ENCODE results near the gene ITPRID1. TPM values are rescaled to one million over a fixed set of nuclear protein-coding genes. Genes with fewer than 3 reads are reported as not detected.

The ITPRID1 gene
- total RNA-seq, 1 experiment from 2014 or later, result not detected

DNA sequence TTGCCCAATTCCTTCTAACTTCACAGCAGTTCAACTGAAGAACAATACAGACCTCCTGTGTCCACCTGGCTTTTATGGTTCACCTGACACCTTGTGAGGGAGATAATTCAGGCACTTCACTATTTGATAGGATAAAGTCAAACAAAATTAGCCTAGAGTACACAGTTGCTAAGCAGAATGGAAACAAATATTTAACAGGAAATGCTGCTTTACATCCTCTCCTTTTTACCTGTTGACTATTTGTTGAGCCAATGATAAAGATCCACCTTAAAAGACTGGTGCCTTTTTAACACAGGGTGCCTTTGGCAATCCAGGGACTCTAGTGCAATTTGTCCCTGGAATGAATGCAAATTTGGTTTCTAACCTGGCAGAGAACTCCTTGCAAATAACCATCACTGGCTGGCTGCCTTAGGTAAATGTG, 39.8 kb downstream of the ITPRID1 start:
- Histone ChIP-seq H3F3A (ENCODE audit: insufficient read depth, low read depth) (no peaks in the 10 kb centered on the region), H2AFZ (no peak overlapping the region), H4K20me1 (ENCODE audit: insufficient read depth) (no peaks in the 10 kb centered on the region), H3K27ac (no peak overlapping the region), H3K79me2 (ENCODE audit: low read depth) (no peaks in the 10 kb centered on the region), H3K4me2 (no peak overlapping the region), H3K4me1 (replicated peaks; ENCODE audit: insufficient read depth) (peaks cover 7% of the 10 kb centered on the region), H3K4me3 (no peak overlapping the region), H3K9me3 (ENCODE audit: insufficient read depth, low read depth) (no peaks in the 10 kb centered on the region), H3K27me3 (ENCODE audit: insufficient read depth, low read depth) (no peaks in the 10 kb centered on the region), H3K36me3 (ENCODE audit: low read depth) (no peaks in the 10 kb centered on the region), H3K9me2 (ENCODE audit: insufficient read depth) (no peaks in the 10 kb centered on the region)
- CTCF ChIA-PET, result no interaction called here
- POLR2A ChIA-PET (ENCODE audit: unreplicated experiment), result no interaction called here
- no TSS peak for BruUV-seq (replicated peaks)
- intact Hi-C loops (cut with micrococcal nuclease; ENCODE audit: unreplicated experiment), result no loop called here
- peak in 1 of 2 experiments; percentile 46 for DNase-seq
- TF ChIP-seq, protein P1, sequence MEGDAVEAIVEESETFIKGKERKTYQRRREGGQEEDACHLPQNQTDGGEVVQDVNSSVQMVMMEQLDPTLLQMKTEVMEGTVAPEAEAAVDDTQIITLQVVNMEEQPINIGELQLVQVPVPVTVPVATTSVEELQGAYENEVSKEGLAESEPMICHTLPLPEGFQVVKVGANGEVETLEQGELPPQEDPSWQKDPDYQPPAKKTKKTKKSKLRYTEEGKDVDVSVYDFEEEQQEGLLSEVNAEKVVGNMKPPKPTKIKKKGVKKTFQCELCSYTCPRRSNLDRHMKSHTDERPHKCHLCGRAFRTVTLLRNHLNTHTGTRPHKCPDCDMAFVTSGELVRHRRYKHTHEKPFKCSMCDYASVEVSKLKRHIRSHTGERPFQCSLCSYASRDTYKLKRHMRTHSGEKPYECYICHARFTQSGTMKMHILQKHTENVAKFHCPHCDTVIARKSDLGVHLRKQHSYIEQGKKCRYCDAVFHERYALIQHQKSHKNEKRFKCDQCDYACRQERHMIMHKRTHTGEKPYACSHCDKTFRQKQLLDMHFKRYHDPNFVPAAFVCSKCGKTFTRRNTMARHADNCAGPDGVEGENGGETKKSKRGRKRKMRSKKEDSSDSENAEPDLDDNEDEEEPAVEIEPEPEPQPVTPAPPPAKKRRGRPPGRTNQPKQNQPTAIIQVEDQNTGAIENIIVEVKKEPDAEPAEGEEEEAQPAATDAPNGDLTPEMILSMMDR (conservative IDR thresholded peaks at IDR 0.05), result no peak

DNA sequence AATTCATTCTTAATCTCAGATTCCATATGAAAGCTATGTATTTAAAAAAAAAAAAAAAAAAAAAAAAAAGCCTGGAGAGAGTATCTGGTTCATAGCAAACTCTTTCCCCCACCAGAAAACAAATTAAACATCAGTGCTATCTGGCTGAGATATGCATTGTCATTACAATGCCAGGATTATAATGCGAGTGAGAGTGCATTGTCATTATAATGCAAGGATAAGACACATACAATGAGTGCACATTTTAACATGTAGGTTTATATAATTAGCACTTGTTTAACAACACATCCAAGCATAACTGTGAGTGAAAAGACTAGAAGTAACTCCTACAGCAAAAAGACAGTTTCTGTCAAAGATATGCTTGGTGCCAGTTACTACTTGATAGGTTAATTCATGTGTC, 48.1 kb downstream of the ITPRID1 start:
- no peak overlapping the region for H3K4me3 ChIP-seq
- no peaks in the 10 kb centered on the region for H3K9me3 ChIP-seq (ENCODE audit: insufficient read depth, low read depth)
- intact Hi-C loops (cut with micrococcal nuclease; ENCODE audit: unreplicated experiment), result no loop called here
- DNase-seq, result no peak
- ChIA-PET POLR2A (ENCODE audit: unreplicated experiment) (no interaction called here), CTCF (no interaction called here)
- H4K20me1 ChIP-seq (ENCODE audit: insufficient read depth), result no peaks in the 10 kb centered on the region
- no peak overlapping the region for H3K4me2 ChIP-seq
- no peaks in the 10 kb centered on the region for H3K36me3 ChIP-seq (ENCODE audit: low read depth)
- no peak overlapping the region for H3K27ac ChIP-seq
- H3K79me2 ChIP-seq (ENCODE audit: low read depth), result no peaks in the 10 kb centered on the region
- no TSS peak for BruUV-seq (replicated peaks)
- no peaks in the 10 kb centered on the region for H3F3A ChIP-seq (ENCODE audit: insufficient read depth, low read depth)
- no peak overlapping the region for H2AFZ ChIP-seq
- H3K27me3 ChIP-seq (ENCODE audit: insufficient read depth, low read depth), result peaks cover 36% of the 10 kb centered on the region; the same call in 1 of the 2 replicates
- no peak for TF ChIP-seq EZH2 (IDR thresholded peaks at IDR 0.05; ENCODE audit: low read depth)
- TF ChIP-seq, protein P1 (conservative IDR thresholded peaks at IDR 0.05), result no peak
- no peaks in the 10 kb centered on the region for H3K9me2 ChIP-seq (ENCODE audit: insufficient read depth)
- H3K4me1 ChIP-seq (replicated peaks; ENCODE audit: insufficient read depth), result no peaks in the 10 kb centered on the region

DNA sequence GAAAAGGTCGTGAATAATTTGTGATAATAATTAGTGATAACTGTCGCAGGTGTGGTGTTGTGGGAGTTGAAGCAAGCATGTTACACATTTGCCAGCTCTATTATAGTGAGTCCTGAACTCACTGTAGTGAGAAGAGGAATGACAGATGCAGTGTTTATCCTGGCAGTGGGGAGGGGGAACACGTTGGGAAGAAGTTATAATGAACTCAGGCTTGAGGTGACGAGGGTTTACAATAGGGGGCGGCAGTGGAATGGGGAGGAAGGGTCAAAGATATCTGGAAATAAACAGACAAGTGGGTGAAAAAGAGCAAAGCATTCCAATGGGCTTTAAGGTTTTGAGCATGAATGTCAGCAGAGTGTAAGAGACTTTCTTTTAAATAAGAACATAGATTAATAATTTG, 49.6 kb downstream of the ITPRID1 start:
- no peak overlapping the region for H2AFZ ChIP-seq
- no peaks in the 10 kb centered on the region for H3F3A ChIP-seq (ENCODE audit: insufficient read depth, low read depth)
- no TSS peak for BruUV-seq (replicated peaks)
- no peaks in the 10 kb centered on the region for H4K20me1 ChIP-seq (ENCODE audit: insufficient read depth)
- H3K9me2 ChIP-seq (ENCODE audit: insufficient read depth), result no peaks in the 10 kb centered on the region
- no peak for DNase-seq
- peaks cover 49% of the 10 kb centered on the region for H3K27me3 ChIP-seq (ENCODE audit: insufficient read depth, low read depth)
- TF ChIP-seq EZH2 (IDR thresholded peaks at IDR 0.05; ENCODE audit: low read depth), result no peak
- no peak overlapping the region for H3K4me2 ChIP-seq
- ChIA-PET POLR2A (ENCODE audit: unreplicated experiment) (no interaction called here), CTCF (no interaction called here)
- no peaks in the 10 kb centered on the region for H3K79me2 ChIP-seq (ENCODE audit: low read depth)
- H3K27ac ChIP-seq, result no peak overlapping the region
- no peaks in the 10 kb centered on the region for H3K9me3 ChIP-seq (ENCODE audit: insufficient read depth, low read depth)
- no peak overlapping the region for H3K4me3 ChIP-seq
- intact Hi-C loops (cut with micrococcal nuclease; ENCODE audit: unreplicated experiment), result no loop called here
- no peaks in the 10 kb centered on the region for H3K36me3 ChIP-seq (ENCODE audit: low read depth)
- H3K4me1 ChIP-seq (replicated peaks; ENCODE audit: insufficient read depth), result no peaks in the 10 kb centered on the region

DNA sequence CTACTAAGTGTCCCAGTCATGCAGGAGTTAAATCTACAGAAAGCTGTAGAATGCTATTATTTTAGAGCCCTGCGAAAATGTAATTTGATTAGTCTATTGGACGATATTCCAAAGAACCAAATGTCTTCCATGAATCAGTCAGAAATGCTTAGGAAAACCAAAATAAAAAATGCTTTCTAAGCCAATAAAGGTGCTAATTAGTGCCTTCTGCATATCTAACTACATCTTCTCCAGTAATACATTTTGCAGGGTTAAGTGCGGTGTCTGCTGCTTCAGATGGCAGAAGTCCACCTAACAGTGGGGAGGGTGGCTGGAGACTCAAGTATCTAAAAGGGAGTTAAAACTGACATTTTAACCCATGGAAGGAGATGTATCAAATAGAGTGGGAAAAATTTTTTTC, 50.1 kb downstream of the ITPRID1 start:
- ChIA-PET CTCF (no interaction called here), POLR2A (ENCODE audit: unreplicated experiment) (no interaction called here)
- Histone ChIP-seq H3K4me1 (replicated peaks; ENCODE audit: insufficient read depth) (no peaks in the 10 kb centered on the region), H3K4me2 (no peak overlapping the region), H3K4me3 (no peak overlapping the region), H3K79me2 (ENCODE audit: low read depth) (no peaks in the 10 kb centered on the region), H3K9me3 (ENCODE audit: insufficient read depth, low read depth) (no peaks in the 10 kb centered on the region), H2AFZ (no peak overlapping the region), H3K27ac (no peak overlapping the region), H4K20me1 (ENCODE audit: insufficient read depth) (no peaks in the 10 kb centered on the region), H3K36me3 (ENCODE audit: low read depth) (no peaks in the 10 kb centered on the region), H3F3A (ENCODE audit: insufficient read depth, low read depth) (no peaks in the 10 kb centered on the region), H3K27me3 (ENCODE audit: insufficient read depth, low read depth) (peaks cover 54% of the 10 kb centered on the region), H3K9me2 (ENCODE audit: insufficient read depth) (no peaks in the 10 kb centered on the region)
- no TSS peak for BruUV-seq (replicated peaks)
- no peak for TF ChIP-seq EZH2 (IDR thresholded peaks at IDR 0.05; ENCODE audit: low read depth)
- TF ChIP-seq, protein P1 (conservative IDR thresholded peaks at IDR 0.05), result no peak
- intact Hi-C loops (cut with micrococcal nuclease; ENCODE audit: unreplicated experiment), result no loop called here
- DNase-seq, result no peak
